ENCODE measurements around the gene CDK14. TPM values are rescaled to one million over a fixed set of nuclear protein-coding genes. Genes with fewer than 3 reads are reported as not detected.

The CDK14 gene
- total RNA-seq, 2 donors from 2014 or later = 8.7 to 13.4 TPM

DNA sequence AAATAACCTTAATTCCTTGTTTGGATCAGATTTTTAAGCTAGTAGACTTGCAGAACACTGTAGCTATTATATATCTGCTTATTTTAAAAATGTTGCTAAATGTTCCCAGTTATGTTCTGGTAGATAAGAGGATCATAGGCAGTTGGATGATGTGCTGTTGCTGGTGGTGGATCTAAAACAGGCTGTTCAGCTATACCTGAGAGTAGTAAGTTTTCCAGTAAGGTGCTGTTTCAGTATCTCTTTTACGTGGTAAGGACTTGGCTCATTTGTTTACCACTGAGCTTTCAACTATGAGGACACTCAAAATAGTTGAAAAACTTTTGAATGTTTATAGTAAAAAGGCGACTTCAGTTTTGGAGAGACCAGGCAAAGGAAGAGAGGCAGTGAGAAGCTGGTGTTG is 180.9 kb downstream of the CDK14 start:
- DNase-seq = no peak
- TF ChIP-seq, protein P1, sequence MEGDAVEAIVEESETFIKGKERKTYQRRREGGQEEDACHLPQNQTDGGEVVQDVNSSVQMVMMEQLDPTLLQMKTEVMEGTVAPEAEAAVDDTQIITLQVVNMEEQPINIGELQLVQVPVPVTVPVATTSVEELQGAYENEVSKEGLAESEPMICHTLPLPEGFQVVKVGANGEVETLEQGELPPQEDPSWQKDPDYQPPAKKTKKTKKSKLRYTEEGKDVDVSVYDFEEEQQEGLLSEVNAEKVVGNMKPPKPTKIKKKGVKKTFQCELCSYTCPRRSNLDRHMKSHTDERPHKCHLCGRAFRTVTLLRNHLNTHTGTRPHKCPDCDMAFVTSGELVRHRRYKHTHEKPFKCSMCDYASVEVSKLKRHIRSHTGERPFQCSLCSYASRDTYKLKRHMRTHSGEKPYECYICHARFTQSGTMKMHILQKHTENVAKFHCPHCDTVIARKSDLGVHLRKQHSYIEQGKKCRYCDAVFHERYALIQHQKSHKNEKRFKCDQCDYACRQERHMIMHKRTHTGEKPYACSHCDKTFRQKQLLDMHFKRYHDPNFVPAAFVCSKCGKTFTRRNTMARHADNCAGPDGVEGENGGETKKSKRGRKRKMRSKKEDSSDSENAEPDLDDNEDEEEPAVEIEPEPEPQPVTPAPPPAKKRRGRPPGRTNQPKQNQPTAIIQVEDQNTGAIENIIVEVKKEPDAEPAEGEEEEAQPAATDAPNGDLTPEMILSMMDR (conservative IDR thresholded peaks at IDR 0.05) = no peak
- no peak overlapping the region for H3K27ac ChIP-seq (ENCODE audit: low read depth, low read length)

DNA sequence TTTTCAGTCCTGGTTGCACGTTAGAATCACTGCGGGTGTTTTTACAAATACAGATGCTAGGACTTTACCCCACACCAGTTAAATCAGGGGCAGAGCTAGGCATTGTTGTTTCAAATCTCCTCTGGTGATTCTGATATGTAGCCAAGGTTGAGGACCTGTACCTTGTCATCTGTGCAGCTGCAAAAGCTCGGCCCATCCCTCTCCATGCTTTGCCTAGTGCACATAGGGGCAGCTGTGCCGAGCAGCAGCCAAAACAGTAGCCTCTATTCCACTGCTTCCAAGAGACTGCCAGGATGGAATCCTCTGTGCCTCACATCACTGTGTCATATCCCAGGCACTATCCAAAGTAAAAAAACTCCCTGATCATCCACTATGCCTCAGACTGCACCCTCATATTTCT is 181.3 kb downstream of the CDK14 start:
- 63 to 80% methylated on average over 3 to 4 of the region's 4 CpGs for WGBS, 2 experiments (ENCODE audit: insufficient coverage in 1 of 2, insufficient read length in 1 of 2)

More for the DNA sequence above, 180.9 kb downstream of the CDK14 start:
- no peak overlapping the region for H3K27ac Mint-ChIP-seq
- Histone ChIP-seq H3K36me3 (ENCODE audit: control insufficient read depth, insufficient read depth, low read length) (no peaks in the 10 kb centered on the region), H3K9me3 (ENCODE audit: control insufficient read depth, low read length) (no peaks in the 10 kb centered on the region), H3K27me3 (ENCODE audit: control insufficient read depth, insufficient read depth, low read length, poor library complexity, severe bottlenecking) (no peaks in the 10 kb centered on the region), H3K4me3 (ENCODE audit: low read length) (no peak overlapping the region), H3K9ac (ENCODE audit: extremely low read depth, low read length, poor library complexity, severe bottlenecking) (no peak overlapping the region), H3K4me1 (ENCODE audit: control insufficient read depth, insufficient read depth, low read length) (no peaks in the 10 kb centered on the region)
- peaks cover 2% of the 10 kb centered on the region for H3K36me3 Mint-ChIP-seq (ENCODE audit: low read depth)
- H3K27me3 Mint-ChIP-seq (ENCODE audit: insufficient read depth) = no peaks in the 10 kb centered on the region
- WGBS, 2 experiments (ENCODE audit: insufficient coverage in 1 of 2, insufficient read length in 1 of 2) = 94 to 100% methylated on average over 2 of the region's 2 CpGs
- peaks cover 4% of the 10 kb centered on the region for H3K9me3 Mint-ChIP-seq
- H3K4me3 Mint-ChIP-seq = no peak overlapping the region
- H3K4me1 Mint-ChIP-seq = no peaks in the 10 kb centered on the region

DNA sequence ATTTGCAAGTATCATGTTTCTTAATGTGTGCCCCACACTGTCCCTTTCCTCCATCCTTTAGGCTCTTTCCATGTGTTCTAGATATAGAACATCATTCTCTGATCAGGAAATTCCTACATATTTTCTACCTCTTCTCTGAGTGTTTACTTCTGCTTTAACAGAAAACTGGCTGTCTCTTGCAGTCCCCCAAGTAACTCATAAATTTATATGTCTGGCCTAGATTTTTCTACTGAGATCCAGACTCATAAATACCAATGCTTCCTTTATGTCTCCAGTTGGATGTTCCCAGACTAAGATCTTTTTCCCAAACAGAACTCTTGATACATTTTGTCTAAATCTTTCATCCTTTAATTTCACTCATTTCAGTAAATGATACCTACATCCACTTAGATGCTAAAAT is 181.8 kb downstream of the CDK14 start:
- Mint-ChIP-seq H3K36me3 (ENCODE audit: low read depth) (peaks cover 2% of the 10 kb centered on the region), H3K4me1 (no peaks in the 10 kb centered on the region), H3K27ac (no peak overlapping the region), H3K4me3 (no peak overlapping the region), H3K27me3 (ENCODE audit: insufficient read depth) (no peaks in the 10 kb centered on the region), H3K9me3 (peaks cover 4% of the 10 kb centered on the region)
- Histone ChIP-seq H3K4me3 (ENCODE audit: low read length) (no peak overlapping the region), H3K9ac (ENCODE audit: extremely low read depth, low read length, poor library complexity, severe bottlenecking) (no peak overlapping the region), H3K4me1 (ENCODE audit: control insufficient read depth, insufficient read depth, low read length) (no peaks in the 10 kb centered on the region), H3K9me3 (ENCODE audit: control insufficient read depth, low read length) (no peaks in the 10 kb centered on the region), H3K27ac (ENCODE audit: low read depth, low read length) (no peak overlapping the region), H3K27me3 (ENCODE audit: control insufficient read depth, insufficient read depth, low read length, poor library complexity, severe bottlenecking) (no peaks in the 10 kb centered on the region), H3K36me3 (ENCODE audit: control insufficient read depth, insufficient read depth, low read length) (no peaks in the 10 kb centered on the region)
- no peak for DNase-seq
- TF ChIP-seq, protein P1 (conservative IDR thresholded peaks at IDR 0.05) = no peak

More for the DNA sequence above, 181.3 kb downstream of the CDK14 start:
- Histone ChIP-seq H3K27ac (ENCODE audit: low read depth, low read length) (no peak overlapping the region), H3K4me1 (ENCODE audit: control insufficient read depth, insufficient read depth, low read length) (no peaks in the 10 kb centered on the region), H3K27me3 (ENCODE audit: control insufficient read depth, insufficient read depth, low read length, poor library complexity, severe bottlenecking) (no peaks in the 10 kb centered on the region), H3K36me3 (ENCODE audit: control insufficient read depth, insufficient read depth, low read length) (no peaks in the 10 kb centered on the region), H3K4me3 (ENCODE audit: low read length) (no peak overlapping the region), H3K9ac (ENCODE audit: extremely low read depth, low read length, poor library complexity, severe bottlenecking) (no peak overlapping the region), H3K9me3 (ENCODE audit: control insufficient read depth, low read length) (no peaks in the 10 kb centered on the region)
- no peak overlapping the region for H3K4me3 Mint-ChIP-seq
- peaks cover 4% of the 10 kb centered on the region for H3K9me3 Mint-ChIP-seq
- H3K36me3 Mint-ChIP-seq (ENCODE audit: low read depth) = peaks cover 2% of the 10 kb centered on the region
- no peaks in the 10 kb centered on the region for H3K4me1 Mint-ChIP-seq
- no peak overlapping the region for H3K27ac Mint-ChIP-seq
- DNase-seq = no peak
- no peaks in the 10 kb centered on the region for H3K27me3 Mint-ChIP-seq (ENCODE audit: insufficient read depth)
- TF ChIP-seq, protein P1 (conservative IDR thresholded peaks at IDR 0.05) = no peak
